Hepatocyte (in vitro differentiated cells): ENCODE measurements around the gene FLT1. TPM values are rescaled to one million over a fixed set of nuclear protein-coding genes. Genes with fewer than 3 reads are reported as not detected.

ENCODE experiments used
- DNase-seq: peaks from one replicate; pipeline ENCODE4 v3.0.0-alpha.2; 2016; ENCODE audit warnings: low spot score
- H2AFZ ChIP-seq: fragments of 200-600 bp; sonication (generic); 2 replicates; pipeline ENCODE4 v1.6.0; 2016; ENCODE audit warnings: antibody characterized with exemption, mild to moderate bottlenecking
- H3K27ac ChIP-seq: fragments of 200-600 bp; sonication (generic); 2 replicates; pipeline ENCODE4 v1.5.1; 2016; ENCODE audit warnings: mild to moderate bottlenecking
- H3K27me3 ChIP-seq: fragments of 200-600 bp; sonication (generic); 2 replicates; pipeline ENCODE4 v1.6.1; 2016
- H3K36me3 ChIP-seq: fragments of 200-600 bp; sonication (generic); replicated peaks from 2 replicates; pipeline ENCODE4 v1.5.1; 2016; ENCODE audit warnings: low read depth; ENCODE audit not compliant: insufficient read depth
- H3K4me1 ChIP-seq: fragments of 200-600 bp; sonication (generic); 2 replicates; pipeline ENCODE4 v1.5.1; 2016; ENCODE audit warnings: mild to moderate bottlenecking, moderate library complexity; ENCODE audit not compliant: insufficient read depth
- H3K4me2 ChIP-seq: fragments of 200-600 bp; sonication (generic); 2 replicates; pipeline ENCODE4 v1.6.0; 2016
- H3K4me3 ChIP-seq: fragments of 200-600 bp; sonication (generic); 2 replicates; pipeline ENCODE4 v1.5.1; 2016; ENCODE audit warnings: mild to moderate bottlenecking
- H3K79me2 ChIP-seq: fragments of 200-600 bp; sonication (generic); 2 replicates; pipeline ENCODE4 v1.6.0; 2017; ENCODE audit warnings: mild to moderate bottlenecking
- H3K9me2 ChIP-seq: fragments of 200-600 bp; sonication (generic); replicated peaks from 2 replicates; pipeline ENCODE4 v1.6.0; 2017; ENCODE audit warnings: mild to moderate bottlenecking; ENCODE audit not compliant: insufficient read depth
- H3K9me3 ChIP-seq: fragments of 200-600 bp; sonication (generic); 2 replicates; pipeline ENCODE4 v1.5.1; 2016; ENCODE audit warnings: low read depth, mild to moderate bottlenecking
- H4K20me1 ChIP-seq: fragments of 200-600 bp; sonication (generic); 2 replicates; pipeline ENCODE4 v1.6.0; 2016; ENCODE audit warnings: mild to moderate bottlenecking; ENCODE audit not compliant: insufficient read depth, poor library complexity, severe bottlenecking
- EZH2 ChIP-seq: fragments of 200-600 bp; sonication (generic); IDR thresholded peaks from 2 replicates; pipeline ENCODE4 v1.6.1; 2016; ENCODE audit warnings: antibody characterized with exemption, mild to moderate bottlenecking, borderline replicate concordance
- EZH2phosphoT487 ChIP-seq: fragments of 200-600 bp; sonication (generic); IDR thresholded peaks from one replicate; pipeline ENCODE4 v1.6.1; 2018; ENCODE audit warnings: antibody characterized with exemption, mild to moderate bottlenecking, low read depth, moderate library complexity; ENCODE audit not compliant: unreplicated experiment, severe bottlenecking
- WGBS: methylation state at CpG from one replicate; pipeline ENCODE4 v1.1.6; 2016; ENCODE audit warnings: low lambda C conversion rate; ENCODE audit errors: missing lambda C conversion rate; 5-methylcytosine and 5-hydroxymethylcytosine counted together
- polyA plus RNA-seq: library from polyadenylated mRNA; unstranded; fragments of >200 nt; fragmentation: Nextera tagmentation; extraction: Ambion mirVana; gene quantifications from 2 replicates; pipeline ENCODE4 v1.2.1, GENCODE V29; 2016
- total RNA-seq: library from RNA; depleted of rRNA; stranded (reverse); fragments of >200 nt; gene quantifications from 2 replicates; pipeline ENCODE4 v1.2.3, GENCODE V29; 2014
- TF ChIP-seq, protein P1 (sequence below): fragments of 200-600 bp; sonication (generic); IDR thresholded peaks from 2 replicates; pipeline ENCODE4 v1.5.1; 2016; ENCODE audit warnings: antibody characterized with exemption, mild to moderate bottlenecking; ENCODE audit not compliant: poor library complexity

Gene FLT1
- total and polyA plus RNA-seq, 2 experiments from 2014 or later, result 30.4 to 40.1 TPM

DNA sequence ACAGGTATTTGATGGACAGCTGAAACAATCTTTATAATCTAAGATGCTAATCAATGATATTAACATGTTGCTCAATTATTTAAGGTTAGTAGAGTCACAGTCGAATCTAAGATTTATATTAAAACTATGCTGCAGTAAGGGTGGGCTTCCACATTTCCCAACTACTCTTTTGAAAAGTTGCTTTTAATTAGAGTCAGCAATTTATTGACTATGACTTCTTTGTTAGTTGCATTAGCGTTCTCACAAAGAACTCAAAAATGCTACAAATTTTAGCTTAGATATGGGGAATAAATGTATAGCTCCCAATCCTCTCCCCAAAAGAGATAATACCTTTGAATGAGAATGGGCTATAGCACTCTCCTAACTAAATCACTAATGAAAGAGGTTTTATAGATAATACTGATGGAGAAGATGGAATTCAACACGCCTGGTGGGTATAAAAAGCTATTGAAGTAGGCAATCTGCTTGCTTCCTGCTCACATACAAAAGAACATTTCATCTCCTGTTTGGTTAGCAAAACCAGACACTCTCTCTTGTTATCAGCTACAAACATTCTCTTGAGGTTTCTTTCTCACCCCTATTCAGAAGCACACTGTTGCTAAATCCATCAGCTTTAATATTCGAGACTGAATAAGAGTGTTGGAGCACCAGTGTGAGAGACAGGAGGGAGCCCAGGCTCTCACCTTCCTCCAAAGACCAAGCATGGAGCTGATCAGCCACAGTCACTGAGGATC is 2.4 kb upstream of the FLT1 start:
- no peak overlapping the region for H2AFZ ChIP-seq
- H3K4me3 ChIP-seq, result no peak overlapping the region
- no peak for TF ChIP-seq EZH2phosphoT487
- TF ChIP-seq, protein P1, sequence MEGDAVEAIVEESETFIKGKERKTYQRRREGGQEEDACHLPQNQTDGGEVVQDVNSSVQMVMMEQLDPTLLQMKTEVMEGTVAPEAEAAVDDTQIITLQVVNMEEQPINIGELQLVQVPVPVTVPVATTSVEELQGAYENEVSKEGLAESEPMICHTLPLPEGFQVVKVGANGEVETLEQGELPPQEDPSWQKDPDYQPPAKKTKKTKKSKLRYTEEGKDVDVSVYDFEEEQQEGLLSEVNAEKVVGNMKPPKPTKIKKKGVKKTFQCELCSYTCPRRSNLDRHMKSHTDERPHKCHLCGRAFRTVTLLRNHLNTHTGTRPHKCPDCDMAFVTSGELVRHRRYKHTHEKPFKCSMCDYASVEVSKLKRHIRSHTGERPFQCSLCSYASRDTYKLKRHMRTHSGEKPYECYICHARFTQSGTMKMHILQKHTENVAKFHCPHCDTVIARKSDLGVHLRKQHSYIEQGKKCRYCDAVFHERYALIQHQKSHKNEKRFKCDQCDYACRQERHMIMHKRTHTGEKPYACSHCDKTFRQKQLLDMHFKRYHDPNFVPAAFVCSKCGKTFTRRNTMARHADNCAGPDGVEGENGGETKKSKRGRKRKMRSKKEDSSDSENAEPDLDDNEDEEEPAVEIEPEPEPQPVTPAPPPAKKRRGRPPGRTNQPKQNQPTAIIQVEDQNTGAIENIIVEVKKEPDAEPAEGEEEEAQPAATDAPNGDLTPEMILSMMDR, result no peak
- TF ChIP-seq EZH2, result no peak
- DNase-seq, result no peak
- H3K9me2 ChIP-seq, result no peaks in the 10 kb centered on the region
- H3K36me3 ChIP-seq, result no peaks in the 10 kb centered on the region
- H3K9me3 ChIP-seq, result no peaks in the 10 kb centered on the region
- H3K79me2 ChIP-seq, result peaks cover 4% of the 10 kb centered on the region
- peaks cover 60% of the 10 kb centered on the region for H3K27me3 ChIP-seq
- peaks cover 16% of the 10 kb centered on the region for H3K4me1 ChIP-seq
- H3K4me2 ChIP-seq, result no peak overlapping the region
- H4K20me1 ChIP-seq, result no peaks in the 10 kb centered on the region
- H3K27ac ChIP-seq, result no peak overlapping the region
- WGBS, result 71% methylated on average over 4 of the region's 4 CpGs

DNA sequence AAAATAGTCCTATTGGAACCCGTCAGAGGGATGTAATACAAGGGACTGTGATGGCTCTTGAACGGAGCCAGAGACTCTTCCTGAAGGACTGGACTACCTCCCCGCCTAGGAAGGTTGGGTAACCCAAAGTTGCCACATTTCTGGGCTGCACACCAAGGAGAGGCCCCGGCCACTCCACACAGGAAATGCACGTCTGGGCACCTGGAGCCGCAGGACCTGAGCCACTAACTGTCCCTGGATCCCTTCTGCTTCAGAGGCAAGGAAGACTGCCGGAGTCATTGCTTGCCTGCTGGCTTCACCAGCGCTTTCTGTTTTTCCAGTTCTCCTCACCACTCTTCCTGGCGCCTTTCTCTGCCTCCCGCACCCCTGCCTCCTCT is 1.2 kb upstream of the FLT1 start:
- Histone ChIP-seq H4K20me1 (no peaks in the 10 kb centered on the region), H3K4me3 (no peak overlapping the region), H3K36me3 (no peaks in the 10 kb centered on the region), H3K27me3 (peaks cover 71% of the 10 kb centered on the region), H3K9me2 (no peaks in the 10 kb centered on the region), H3K27ac (no peak overlapping the region), H3K4me1 (peaks cover 16% of the 10 kb centered on the region), H2AFZ (no peak overlapping the region), H3K9me3 (no peaks in the 10 kb centered on the region), H3K4me2 (peak overlapping the region; percentile 97), H3K79me2 (peaks cover 4% of the 10 kb centered on the region)
- 54% methylated on average over 10 of the region's 10 CpGs for WGBS
- TF ChIP-seq, protein P1, result no peak
- TF ChIP-seq EZH2, result no peak
- TF ChIP-seq EZH2phosphoT487, result no peak
- no peak for DNase-seq

DNA sequence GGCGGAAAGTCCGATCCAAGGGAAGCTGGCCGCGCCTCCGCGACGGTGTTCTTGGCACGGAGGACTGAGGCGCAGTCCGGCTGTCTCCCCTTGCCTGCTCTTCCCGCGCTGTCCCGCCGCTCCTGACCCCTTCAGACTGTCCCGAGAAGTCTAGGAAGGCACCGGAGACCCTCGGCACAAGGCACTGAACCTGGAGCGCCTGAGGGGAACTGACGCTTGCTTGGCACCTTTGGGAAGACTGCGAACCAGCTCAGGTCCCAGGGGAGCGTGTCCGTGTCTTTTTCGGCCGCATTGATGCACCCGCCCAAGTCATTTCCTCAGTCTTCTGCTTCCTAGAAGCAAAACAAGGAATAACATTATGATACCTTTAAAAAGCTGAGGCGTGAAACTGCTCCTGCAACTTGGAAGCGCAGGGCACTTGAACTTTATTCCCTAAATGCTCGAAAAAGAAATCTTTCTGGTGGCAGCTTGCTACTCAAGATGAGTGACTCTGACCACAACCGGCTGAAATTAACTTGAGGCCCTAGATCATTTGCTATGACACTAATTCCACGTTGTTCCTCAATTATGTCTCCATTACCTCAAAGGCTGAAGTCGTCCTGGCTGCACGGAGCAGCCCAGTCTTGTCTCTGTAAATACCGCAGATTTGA is 735 bp upstream of the FLT1 start:
- Histone ChIP-seq H3K27ac (no peak overlapping the region), H4K20me1 (no peaks in the 10 kb centered on the region), H3K4me2 (peak overlapping the region; percentile 97), H3K27me3 (peaks cover 76% of the 10 kb centered on the region), H2AFZ (peak overlapping the region; percentile 68), H3K4me1 (peaks cover 16% of the 10 kb centered on the region), H3K4me3 (peak overlapping the region; percentile 64), H3K9me3 (no peaks in the 10 kb centered on the region), H3K79me2 (peaks cover 4% of the 10 kb centered on the region), H3K36me3 (no peaks in the 10 kb centered on the region), H3K9me2 (no peaks in the 10 kb centered on the region)
- DNase-seq, result no peak
- TF ChIP-seq EZH2 (no peak), EZH2phosphoT487 (no peak)
- TF ChIP-seq, protein P1, result no peak
- WGBS, result 7% methylated on average over 33 of the region's 33 CpGs
